K562 (cell line): ENCODE results near the gene ELMO3.

ENCODE experiments used
- DPF2 ChIP-seq: fragments of 450-650 bp; IDR thresholded peaks from 2 replicates; pipeline ENCODE4 v1.6.1; 2016
- EP300 ChIP-seq: IDR thresholded peaks from 2 replicates; pipeline ENCODE4 v1.6.1; 2012; ENCODE audit warnings: low read length, improper control_type of control experiment
- MXI1 ChIP-seq: IDR thresholded peaks from 2 replicates; pipeline ENCODE4 v1.6.1; 2011; ENCODE audit warnings: low read depth, mild to moderate bottlenecking, improper control_type of control experiment, low read length
- POLR2H ChIP-seq: IDR thresholded peaks from 2 replicates; pipeline ENCODE4 v1.6.1; 2016; ENCODE audit warnings: missing genetic modification characterization, low read depth, mild to moderate bottlenecking, control low read depth, missing compliant biosample characterization, moderate library complexity
- SIN3A ChIP-seq, 2 experiments: fragments of 150-350 bp in 1 of 2; IDR thresholded peaks; 2 replicates each; pipeline ENCODE4 v1.6.1; 2011 to 2016; ENCODE audit warnings: borderline replicate concordance in 2 of 2, low read depth in 2 of 2, low read length in 2 of 2, mild to moderate bottlenecking in 2 of 2, moderate library complexity in 2 of 2; ENCODE audit not compliant: control insufficient read depth in 1 of 2
- ZC3H4 ChIP-seq: sonication (generic); formaldehyde crosslinking; IDR thresholded peaks from 2 replicates; pipeline ENCODE4 v1.9.0; 2021; ENCODE audit warnings: missing genetic modification reagents, borderline replicate concordance
- ZNF143 ChIP-seq: sonication (generic); formaldehyde crosslinking; IDR thresholded peaks from 2 replicates; pipeline ENCODE4 v1.9.0; 2022; ENCODE audit warnings: mild to moderate bottlenecking, missing genetic modification reagents
- TF ChIP-seq, protein P1 (sequence below), 3 experiments: IDR thresholded peaks in 2 of 3; conservative IDR thresholded peaks in 1 of 3; 2 replicates each; pipeline ENCODE4 v1.5.1; 2011 to 2012; ENCODE audit warnings: low read length in 3 of 3, mild to moderate bottlenecking in 3 of 3, control low read depth in 2 of 3, improper control_type of control experiment in 1 of 3, inconsistent platforms in 1 of 3, low read depth in 1 of 3, mixed read lengths in 1 of 3, moderate library complexity in 1 of 3; ENCODE audit not compliant: insufficient read depth in 2 of 3
- TF ChIP-seq, protein P2 (sequence below), 2 experiments: IDR thresholded peaks in 1 of 2; conservative IDR thresholded peaks in 1 of 2; 2 replicates each; pipeline ENCODE4 v1.6.1; 2016; ENCODE audit warnings: low read depth in 2 of 2, mild to moderate bottlenecking in 1 of 2, missing compliant biosample characterization in 1 of 2, missing genetic modification characterization in 1 of 2, moderate library complexity in 1 of 2
- TF ChIP-seq, protein P3 (sequence below): sonication (generic); formaldehyde crosslinking; IDR thresholded peaks from 2 replicates; pipeline ENCODE4 v1.9.0; 2022; ENCODE audit warnings: mild to moderate bottlenecking, missing genetic modification reagents

DNA sequence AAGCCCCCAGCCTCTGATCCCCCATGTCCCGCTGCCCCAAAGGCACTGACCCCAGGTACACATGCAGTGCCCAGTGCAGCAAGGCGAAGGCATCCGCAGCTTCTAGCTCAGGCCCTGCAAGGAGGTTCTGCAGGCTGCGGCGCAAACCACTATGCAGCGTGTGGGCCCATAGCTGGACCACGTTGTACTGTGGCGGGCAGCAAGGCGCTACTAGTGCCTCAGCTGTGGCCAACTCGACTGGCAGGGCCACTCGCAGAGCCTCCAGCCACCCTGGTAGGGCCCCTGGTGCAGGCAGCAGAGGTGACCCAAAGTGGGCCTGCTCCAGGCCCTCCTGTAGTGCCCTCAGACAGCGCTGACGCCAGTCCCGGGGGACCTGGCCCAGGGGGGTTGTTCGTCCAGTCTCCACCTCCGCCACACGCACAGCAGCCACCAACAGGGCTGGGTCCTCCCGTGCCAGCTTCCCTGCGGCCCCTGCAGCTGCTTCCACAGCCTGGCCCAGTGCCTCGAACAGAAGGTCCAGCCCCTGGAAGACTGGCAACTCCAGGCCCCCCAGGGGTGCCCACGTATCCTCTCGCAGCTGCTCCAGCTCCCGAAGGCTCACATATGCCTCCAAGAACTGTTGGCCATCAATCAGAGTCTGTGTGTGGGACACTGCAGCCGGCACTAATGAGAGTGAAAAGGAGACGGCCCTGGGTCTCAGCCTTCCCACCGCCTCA is 11.6 kb upstream of the ELMO3 start:
- TF ChIP-seq MXI1 (no peak), POLR2H (tag) (no peak), SIN3A (IDR thresholded peaks at IDR 0.05; ENCODE audit: borderline replicate concordance in 2 of 2, control insufficient read depth in 1 of 2, low read depth in 2 of 2, low read length in 2 of 2) (no peak), ZC3H4 (no peak), EP300 (no peak), DPF2 (no peak), ZNF143 (CRISPR knock-in tag) (no peak)
- TF ChIP-seq, protein P1, sequence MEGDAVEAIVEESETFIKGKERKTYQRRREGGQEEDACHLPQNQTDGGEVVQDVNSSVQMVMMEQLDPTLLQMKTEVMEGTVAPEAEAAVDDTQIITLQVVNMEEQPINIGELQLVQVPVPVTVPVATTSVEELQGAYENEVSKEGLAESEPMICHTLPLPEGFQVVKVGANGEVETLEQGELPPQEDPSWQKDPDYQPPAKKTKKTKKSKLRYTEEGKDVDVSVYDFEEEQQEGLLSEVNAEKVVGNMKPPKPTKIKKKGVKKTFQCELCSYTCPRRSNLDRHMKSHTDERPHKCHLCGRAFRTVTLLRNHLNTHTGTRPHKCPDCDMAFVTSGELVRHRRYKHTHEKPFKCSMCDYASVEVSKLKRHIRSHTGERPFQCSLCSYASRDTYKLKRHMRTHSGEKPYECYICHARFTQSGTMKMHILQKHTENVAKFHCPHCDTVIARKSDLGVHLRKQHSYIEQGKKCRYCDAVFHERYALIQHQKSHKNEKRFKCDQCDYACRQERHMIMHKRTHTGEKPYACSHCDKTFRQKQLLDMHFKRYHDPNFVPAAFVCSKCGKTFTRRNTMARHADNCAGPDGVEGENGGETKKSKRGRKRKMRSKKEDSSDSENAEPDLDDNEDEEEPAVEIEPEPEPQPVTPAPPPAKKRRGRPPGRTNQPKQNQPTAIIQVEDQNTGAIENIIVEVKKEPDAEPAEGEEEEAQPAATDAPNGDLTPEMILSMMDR (IDR thresholded peaks at IDR 0.05 in 2 of 3, conservative IDR thresholded peaks at IDR 0.05 in 1 of 3; ENCODE audit: insufficient read depth in 2 of 3, low read depth in 1 of 3, low read length in 3 of 3): no peak
- TF ChIP-seq, protein P2, sequence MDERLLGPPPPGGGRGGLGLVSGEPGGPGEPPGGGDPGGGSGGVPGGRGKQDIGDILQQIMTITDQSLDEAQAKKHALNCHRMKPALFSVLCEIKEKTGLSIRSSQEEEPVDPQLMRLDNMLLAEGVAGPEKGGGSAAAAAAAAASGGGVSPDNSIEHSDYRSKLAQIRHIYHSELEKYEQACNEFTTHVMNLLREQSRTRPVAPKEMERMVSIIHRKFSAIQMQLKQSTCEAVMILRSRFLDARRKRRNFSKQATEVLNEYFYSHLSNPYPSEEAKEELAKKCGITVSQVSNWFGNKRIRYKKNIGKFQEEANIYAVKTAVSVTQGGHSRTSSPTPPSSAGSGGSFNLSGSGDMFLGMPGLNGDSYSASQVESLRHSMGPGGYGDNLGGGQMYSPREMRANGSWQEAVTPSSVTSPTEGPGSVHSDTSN (CRISPR knock-in tag; IDR thresholded peaks at IDR 0.05; ENCODE audit: low read depth): no peak
- TF ChIP-seq, protein P2 (tag; conservative IDR thresholded peaks at IDR 0.05; ENCODE audit: low read depth): no peak
- TF ChIP-seq, protein P3, sequence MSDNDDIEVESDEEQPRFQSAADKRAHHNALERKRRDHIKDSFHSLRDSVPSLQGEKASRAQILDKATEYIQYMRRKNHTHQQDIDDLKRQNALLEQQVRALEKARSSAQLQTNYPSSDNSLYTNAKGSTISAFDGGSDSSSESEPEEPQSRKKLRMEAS (CRISPR knock-in tag): no peak
